HG03103 (cell line): ENCODE data around the gene CHMP4B.
"Not testable (repeated sequence)": the region's sequence is repeated elsewhere in the genome, so short reads cannot be mapped to it uniquely, and the experiment has no call there.

Experiments used
- ATAC-seq: cut with Tn5 transposase; IDR thresholded peaks from one replicate; pipeline ENCODE4 v1.9.1; 2021; ENCODE audit warnings: low read depth; ENCODE audit not compliant: unreplicated experiment

CHMP4B gene

GRCh38 chr20:33789109-33789857 lies 21.9 kb upstream of the CHMP4B start:
- no peak for ATAC-seq

DNA sequence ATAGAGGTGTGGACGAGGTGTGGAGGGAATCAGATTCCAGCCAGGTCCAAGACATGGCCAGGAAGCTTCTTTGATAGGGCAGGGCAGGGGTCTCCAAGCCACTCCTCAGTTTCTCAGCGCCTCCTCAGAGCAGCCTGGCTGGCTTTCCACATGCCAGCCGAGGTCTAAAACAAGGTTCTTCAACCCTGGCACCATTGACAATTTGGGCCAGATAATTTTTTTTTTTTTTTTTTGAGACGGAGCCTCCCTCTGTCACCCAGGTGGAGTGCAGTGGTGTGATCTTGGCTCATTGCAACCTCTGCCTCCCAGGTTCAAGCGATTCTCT lies 21.3 kb upstream of the CHMP4B start:
- no peak for ATAC-seq

DNA sequence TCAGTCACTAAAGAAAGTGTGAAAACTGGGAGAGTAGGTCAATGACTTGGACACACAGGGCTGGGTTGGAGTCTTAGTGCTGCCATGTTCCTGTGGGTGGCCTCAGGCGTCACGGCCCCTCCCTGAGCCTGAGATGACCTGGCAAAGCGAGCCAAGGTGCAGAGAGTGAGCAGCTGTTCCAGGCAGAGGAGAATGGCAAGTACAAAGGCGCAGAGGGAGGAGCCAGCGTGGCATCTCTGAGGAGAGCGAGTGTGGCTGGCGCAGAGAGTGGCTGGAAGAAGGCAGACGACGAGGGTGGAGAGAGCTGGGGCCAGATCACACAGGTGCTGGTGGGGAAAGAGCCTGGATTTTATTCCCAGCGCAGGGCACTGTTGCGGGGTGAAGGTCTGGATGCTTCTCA lies 20.6 kb upstream of the CHMP4B start:
- ATAC-seq, result no peak

- no peak for ATAC-seq
Observed at GRCh38 chr20:33791021-33791420, 20.1 kb upstream of the CHMP4B start.

GRCh38 chr20:33791540-33791939 lies 19.6 kb upstream of the CHMP4B start:
- no peak for ATAC-seq

GRCh38 chr20:33791959-33792597 lies 19.1 kb upstream of the CHMP4B start:
- ATAC-seq, result no peak

DNA sequence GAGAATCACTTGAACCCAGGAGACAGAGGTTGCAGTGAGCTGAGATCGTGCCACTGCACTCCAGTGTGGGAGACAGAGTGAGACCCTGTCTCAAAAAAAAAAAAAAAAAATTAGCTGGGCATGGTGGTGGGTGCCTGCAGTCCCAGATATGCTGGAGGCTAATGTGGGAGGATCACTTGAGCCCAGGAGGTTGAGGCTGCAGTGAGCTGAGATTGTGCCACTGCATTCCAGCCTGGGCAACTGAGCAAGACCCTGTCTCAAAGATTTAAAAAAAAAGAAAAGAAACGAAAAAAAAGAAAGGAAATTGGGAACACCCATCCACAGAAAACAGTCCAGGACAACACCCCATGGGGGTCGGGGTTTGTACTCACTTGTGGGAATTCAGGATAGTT lies 18.6 kb upstream of the CHMP4B start:
- not testable (repeated sequence) for ATAC-seq

DNA sequence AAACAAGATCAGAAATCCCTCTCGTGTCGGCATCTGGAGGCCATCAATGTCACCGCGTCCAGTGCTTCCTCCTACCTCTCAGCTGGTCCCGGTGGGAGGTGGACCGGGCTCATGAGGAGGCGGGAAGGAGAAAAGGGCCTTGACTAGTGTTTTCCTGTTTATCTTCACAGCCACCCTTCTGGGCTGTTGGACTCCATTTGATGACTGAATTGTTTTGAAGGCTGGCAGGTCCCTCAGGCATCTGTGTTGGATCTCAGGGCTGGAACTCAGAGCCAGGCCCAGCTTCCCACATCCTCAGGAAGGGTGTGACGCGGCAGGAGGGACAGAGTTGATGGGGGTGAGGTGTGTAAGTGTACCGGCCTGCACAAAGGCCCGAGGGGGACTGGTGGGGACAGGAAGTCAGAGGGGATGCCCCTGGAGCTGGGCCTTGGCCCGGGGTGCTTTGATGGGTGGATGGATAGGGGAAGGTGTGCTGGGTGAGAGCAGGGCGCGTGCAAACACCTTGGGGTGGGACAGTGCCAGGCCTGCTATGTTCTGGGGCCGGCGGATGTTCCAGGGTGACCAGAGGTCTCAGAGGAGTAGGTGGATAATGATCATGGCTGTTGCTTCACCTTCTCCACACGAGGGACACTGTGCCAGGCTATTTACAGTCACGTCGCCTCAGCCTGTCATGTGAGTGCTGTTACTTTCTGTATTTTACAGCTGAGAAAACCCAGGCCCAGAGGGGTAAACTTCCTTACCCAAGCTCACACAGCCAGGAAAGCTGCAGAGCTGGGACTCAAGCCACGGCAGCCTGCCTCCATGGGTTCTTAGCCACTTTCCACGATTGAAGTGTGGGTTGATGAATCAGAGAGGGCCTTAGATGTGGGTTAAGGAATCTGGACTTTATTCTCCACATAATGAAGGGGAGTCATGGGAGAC lies 17.9 kb upstream of the CHMP4B start:
- ATAC-seq, result no peak

- ATAC-seq, result no peak
Observed at GRCh38 chr20:33796263-33796906, 14.8 kb upstream of the CHMP4B start.

DNA sequence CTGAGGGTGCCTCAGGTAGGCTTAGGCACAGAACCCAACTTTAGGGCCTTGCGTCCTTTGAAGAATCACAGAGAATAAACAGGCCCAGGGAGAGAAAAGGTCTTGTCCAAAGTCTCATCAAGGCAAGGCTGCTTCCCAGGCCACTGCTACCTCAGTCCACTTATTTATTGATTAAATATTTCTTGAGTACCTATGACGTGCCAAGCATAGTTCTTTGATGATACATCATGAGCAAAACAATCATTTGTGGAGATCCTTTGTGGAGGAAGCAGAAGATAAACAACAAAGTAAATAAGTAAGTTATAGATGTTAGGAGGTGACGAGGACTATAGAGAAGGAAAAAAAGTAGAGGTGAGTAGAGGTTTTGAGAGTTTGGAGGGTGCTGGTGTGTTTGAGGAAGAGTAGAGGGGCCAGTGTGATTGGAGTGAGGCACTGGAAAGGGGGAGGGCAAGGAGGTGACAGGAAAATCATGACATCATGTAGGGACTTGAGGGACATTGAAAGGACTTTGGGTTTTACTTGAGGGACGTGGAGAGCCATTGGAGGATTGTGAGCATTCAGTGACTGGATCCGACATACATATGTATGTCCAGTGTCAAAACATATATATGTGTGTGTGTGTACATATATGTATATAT lies 14.1 kb upstream of the CHMP4B start:
- ATAC-seq, result no peak

DNA sequence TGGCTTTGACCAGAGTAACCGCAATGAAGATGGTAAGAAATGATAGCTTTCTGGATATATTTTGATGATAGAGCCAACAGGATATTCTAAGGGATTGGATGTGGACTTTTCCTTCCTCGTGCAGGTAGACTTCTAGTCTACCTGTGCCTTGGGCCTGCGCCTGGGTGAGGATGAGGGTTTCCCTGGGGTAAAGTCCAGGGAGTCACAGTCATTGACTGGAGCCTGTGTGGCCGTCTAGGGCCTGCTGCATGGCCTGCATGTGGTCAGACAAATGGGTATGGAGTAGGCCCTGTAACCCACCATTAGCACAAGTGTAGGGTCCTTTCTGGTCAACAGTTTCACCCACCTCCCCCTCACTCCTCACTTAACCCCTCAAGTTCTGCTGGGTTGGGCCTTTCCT lies 12.7 kb upstream of the CHMP4B start:
- no peak for ATAC-seq

DNA sequence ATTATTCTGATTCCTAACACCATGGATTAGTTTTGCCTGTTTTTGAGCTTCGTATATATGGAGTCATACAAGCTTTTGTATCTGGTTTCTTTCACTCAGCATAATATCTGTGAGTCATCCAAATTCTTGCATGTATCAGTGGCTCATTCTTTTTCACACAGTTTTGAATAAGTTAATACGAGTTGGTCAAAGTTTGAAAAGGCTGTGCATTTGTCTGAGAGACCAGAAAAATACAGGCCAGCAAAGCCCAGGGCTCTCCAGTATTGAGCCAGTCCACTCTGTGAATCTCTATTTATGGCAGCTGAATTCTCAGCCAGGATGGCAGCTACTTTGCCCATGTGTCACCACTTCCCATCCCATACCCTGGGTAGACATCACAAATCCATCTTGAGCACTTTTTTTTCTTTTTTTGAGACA lies 7.2 kb upstream of the CHMP4B start:
- no peak for ATAC-seq

DNA sequence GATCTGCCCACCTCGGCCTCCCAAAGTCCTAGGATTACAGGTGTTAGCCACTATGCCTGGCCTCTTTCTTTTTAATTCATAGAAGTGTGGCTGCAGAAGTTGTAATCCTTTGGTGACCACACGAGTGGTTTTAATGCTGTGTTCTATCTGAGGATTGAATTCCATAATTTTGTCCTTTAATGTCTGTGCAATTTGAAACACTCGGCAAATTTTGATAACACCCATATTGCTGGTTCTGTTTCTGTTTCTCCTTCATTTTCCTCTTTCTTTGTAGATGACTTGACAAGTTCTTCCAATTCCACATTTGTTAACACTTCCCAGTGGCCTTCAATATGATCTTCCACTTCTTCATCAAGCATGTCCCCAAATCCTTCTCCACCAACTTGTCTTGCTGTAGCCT lies 2.8 kb upstream of the CHMP4B start:
- ATAC-seq, result no peak

DNA sequence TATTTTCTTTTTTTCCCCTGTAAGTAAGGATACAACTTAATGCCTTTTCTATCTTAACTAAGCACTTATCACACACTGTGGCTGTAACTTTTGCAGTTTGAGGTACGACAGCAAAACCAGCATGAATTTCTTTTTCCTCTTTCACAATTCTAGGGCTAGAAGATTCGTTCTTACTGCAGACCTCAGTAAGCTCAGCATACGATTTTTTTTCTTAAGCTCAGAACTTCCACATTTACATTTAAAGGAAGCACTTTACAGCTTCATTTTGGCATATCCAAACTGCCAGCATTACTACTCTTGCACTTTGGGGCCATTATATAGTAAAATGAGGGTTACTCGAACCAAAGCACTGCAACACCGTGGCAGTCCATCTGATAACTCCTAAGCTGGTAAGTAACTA lies 889 bp upstream of the CHMP4B start:
- ATAC-seq, result no peak

DNA sequence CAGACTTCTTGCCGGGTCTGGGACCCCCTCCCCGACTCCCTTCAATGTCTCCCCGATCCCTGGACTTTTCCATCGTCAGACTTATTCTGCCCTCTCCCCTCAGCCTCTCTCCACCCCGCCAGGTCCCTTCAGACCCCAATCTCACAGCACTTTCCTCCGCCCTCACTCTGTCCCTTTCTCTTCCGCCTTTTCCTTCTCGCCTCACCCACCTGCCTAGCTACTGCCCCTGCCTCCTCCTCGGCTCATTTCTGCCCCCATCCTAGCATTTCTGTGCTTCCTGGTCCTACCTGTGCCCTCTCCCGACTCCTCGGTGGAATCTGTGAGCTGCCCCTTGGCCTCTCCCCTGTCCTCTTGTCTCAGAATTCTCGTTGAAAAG lies 616 bp downstream of the CHMP4B start:
- peak; percentile 3 for ATAC-seq

- ATAC-seq, result no peak
Observed at GRCh38 chr20:33812152-33812849, 1.2 kb downstream of the CHMP4B start.

DNA sequence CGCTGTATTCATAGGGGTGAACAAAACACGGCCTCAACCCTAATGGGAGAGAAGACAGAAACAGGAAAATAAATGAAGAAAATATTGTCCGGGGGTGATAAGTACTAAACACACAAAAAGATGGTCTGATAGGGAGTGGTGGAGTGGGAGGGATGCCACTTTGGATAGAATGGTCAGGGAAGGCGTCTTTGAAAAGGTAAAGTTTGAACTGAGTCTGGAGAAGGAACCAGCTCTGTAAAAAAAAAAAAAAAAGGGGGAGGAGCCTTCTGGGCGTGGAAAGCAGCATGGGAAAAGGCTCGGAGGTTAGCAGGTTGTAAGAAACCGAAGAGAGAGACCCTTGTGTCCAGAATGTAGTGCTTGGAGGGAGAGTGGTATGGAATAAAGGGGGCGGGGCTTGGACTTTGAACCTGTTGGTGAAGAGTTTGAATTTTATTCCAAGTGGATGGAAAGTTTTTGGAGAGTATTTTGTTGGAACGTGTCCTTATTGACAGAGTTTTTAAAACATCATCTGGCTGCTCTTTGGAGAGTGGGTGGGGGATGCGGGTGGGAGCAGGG lies 1.8 kb downstream of the CHMP4B start:
- ATAC-seq, result no peak

GRCh38 chr20:33814238-33814712 lies 3.1 kb downstream of the CHMP4B start:
- no peak for ATAC-seq

GRCh38 chr20:33815671-33816070 lies 4.5 kb downstream of the CHMP4B start:
- no peak for ATAC-seq

DNA sequence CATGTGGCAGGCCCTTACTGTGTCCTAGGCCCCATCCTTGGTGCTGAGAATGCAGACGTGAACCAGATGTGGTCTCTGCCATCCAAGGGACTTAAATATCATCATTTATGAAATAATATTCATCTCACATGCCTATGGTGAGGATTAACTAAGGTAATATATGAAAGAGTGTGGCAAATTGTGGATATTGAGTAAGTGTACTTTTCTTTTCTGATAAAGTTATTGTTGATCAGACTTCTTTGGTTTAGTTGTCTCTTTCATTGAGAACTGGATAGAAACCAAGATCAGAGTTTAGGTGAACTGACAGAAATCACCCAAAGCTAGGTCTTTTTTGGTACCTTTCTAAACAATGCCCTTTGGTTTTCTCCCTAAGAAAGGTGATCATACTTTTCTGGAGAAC lies 5.0 kb downstream of the CHMP4B start:
- no peak for ATAC-seq
